ENCODE results near the gene GAD1. TPM values are rescaled to one million over a fixed set of nuclear protein-coding genes. Genes with fewer than 3 reads are reported as not detected.
A peak's percentile ranks its signal among the peaks of the same experiment; 100 is the strongest.

GAD1 gene
- total RNA-seq, 2 donors from 2014 or later = 0.41 to 5.5 TPM

- no peaks in the 10 kb centered on the region for H3K36me3 ChIP-seq
- peak overlapping the region in 1 of 2 donors; percentile 25 for H3K27ac ChIP-seq
- peaks cover 16 to 38% of the 10 kb centered on the region in 2 donors for H3K4me1 ChIP-seq (ENCODE audit: control insufficient read depth in 1 of 2, low read depth in 2 of 2)
- TF ChIP-seq CTCF (IDR thresholded peaks at IDR 0.05) = no peak
- H3K27me3 ChIP-seq (replicated peaks; ENCODE audit: insufficient read depth) = no peaks in the 10 kb centered on the region
- H3K9me3 ChIP-seq = no peaks in the 10 kb centered on the region
- DNase-seq (ENCODE audit: low spot score) = no peak
- no peak for ATAC-seq (ENCODE audit: insufficient number of reproducible peaks, low FRiP score, low read depth)
- no peak overlapping the region for H3K4me3 ChIP-seq
Measured at GRCh38 chr2:170814533-170815230, 2.0 kb upstream of the GAD1 start.

- no peaks in the 10 kb centered on the region for H3K36me3 ChIP-seq
- peak overlapping the region; percentile 73 for H3K4me3 ChIP-seq
- H3K4me1 ChIP-seq (ENCODE audit: control insufficient read depth in 1 of 2, low read depth in 2 of 2) = peaks cover 16 to 43% of the 10 kb centered on the region in 2 donors
- ATAC-seq (ENCODE audit: insufficient number of reproducible peaks, low FRiP score, low read depth) (no peak), DNase-seq (ENCODE audit: low spot score) (no peak)
- H3K27ac ChIP-seq = no peak overlapping the region
- H3K9me3 ChIP-seq = no peaks in the 10 kb centered on the region
- no peak for TF ChIP-seq CTCF (IDR thresholded peaks at IDR 0.05)
- H3K27me3 ChIP-seq (replicated peaks; ENCODE audit: insufficient read depth) = no peaks in the 10 kb centered on the region
Measured at GRCh38 chr2:170815311-170815710, 1.4 kb upstream of the GAD1 start.

GRCh38 chr2:170815746-170816503 lies 762 bp upstream of the GAD1 start:
- H3K9me3 ChIP-seq = no peaks in the 10 kb centered on the region
- H3K27ac ChIP-seq = no peak overlapping the region
- ATAC-seq (ENCODE audit: insufficient number of reproducible peaks, low FRiP score, low read depth) (no peak), DNase-seq (ENCODE audit: low spot score) (no peak)
- H3K4me3 ChIP-seq = peak overlapping the region; percentile 73
- no peaks in the 10 kb centered on the region for H3K36me3 ChIP-seq
- peak; percentile 76 for TF ChIP-seq CTCF (IDR thresholded peaks at IDR 0.05)
- H3K27me3 ChIP-seq (replicated peaks; ENCODE audit: insufficient read depth) = peaks cover 6% of the 10 kb centered on the region
- peaks cover 18 to 49% of the 10 kb centered on the region in 2 donors for H3K4me1 ChIP-seq (ENCODE audit: control insufficient read depth in 1 of 2, low read depth in 2 of 2)

GRCh38 chr2:170817093-170818035 lies 677 bp downstream of the GAD1 start:
- Histone ChIP-seq H3K4me3 (peak overlapping the region; percentile 73), H3K9me3 (no peaks in the 10 kb centered on the region), H3K27ac (peak overlapping the region; percentile 8 to 62), H3K27me3 (replicated peaks; ENCODE audit: insufficient read depth) (peaks cover 9% of the 10 kb centered on the region), H3K4me1 (ENCODE audit: control insufficient read depth in 1 of 2, low read depth in 2 of 2) (peaks cover 23 to 63% of the 10 kb centered on the region in 2 donors), H3K36me3 (no peaks in the 10 kb centered on the region)
- TF ChIP-seq CTCF (IDR thresholded peaks at IDR 0.05) = no peak
- no peak for ATAC-seq (ENCODE audit: insufficient number of reproducible peaks, low FRiP score, low read depth)
- no peak for DNase-seq (ENCODE audit: low spot score)
